COLO668 (cell line): ENCODE results near the gene MLF2.
A peak's percentile ranks its signal among the peaks of the same experiment; 100 is the strongest.
"Not testable (repeated sequence)": the region's sequence is repeated elsewhere in the genome, so short reads cannot be mapped to it uniquely, and the experiment has no call there.

Experiments used
- DNase-seq: peaks from one replicate; lab custom pipeline; 2025; ENCODE audit not compliant: unreplicated experiment; lab: John Stamatoyannopoulos, UW

Gene MLF2

DNA sequence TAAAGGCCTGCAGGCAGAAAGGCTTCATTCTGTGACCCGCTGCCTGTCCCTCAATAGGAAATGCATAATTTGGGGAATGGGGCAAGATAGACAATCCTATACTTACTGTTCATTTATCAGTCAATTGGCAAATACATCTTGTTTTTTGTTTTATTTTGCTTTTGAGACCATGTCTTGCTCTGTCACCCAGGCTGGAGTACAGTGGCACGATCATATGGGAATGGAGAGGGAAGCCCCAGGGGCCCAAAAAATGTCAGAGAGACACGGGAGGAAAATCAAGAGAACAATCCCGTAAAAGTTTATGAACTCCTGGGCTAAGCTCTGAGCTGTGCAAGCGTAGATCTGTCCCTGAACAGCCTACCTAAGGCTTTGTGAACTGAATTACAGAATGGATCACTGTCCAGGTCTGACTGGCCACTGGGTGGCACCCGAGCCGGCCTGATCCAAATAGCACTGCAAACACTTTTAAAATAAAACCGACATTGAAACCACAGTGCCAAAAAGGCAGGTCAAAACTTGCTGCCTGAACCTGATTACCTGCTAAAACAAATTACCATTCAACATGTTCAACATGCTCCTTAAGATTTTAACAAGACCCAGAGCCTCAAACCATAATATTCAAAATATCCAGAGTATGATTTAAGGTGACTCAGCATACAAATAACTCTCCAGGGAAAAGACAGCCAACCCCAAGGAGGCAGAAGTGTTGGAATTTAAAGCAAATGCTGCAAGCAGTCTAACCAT lies 17.3 kb downstream of the MLF2 start:
- DNase-seq = peak; percentile 34

- no peak for DNase-seq
Measured at GRCh38 chr12:6734506-6735387, 18.2 kb downstream of the MLF2 start.

DNA sequence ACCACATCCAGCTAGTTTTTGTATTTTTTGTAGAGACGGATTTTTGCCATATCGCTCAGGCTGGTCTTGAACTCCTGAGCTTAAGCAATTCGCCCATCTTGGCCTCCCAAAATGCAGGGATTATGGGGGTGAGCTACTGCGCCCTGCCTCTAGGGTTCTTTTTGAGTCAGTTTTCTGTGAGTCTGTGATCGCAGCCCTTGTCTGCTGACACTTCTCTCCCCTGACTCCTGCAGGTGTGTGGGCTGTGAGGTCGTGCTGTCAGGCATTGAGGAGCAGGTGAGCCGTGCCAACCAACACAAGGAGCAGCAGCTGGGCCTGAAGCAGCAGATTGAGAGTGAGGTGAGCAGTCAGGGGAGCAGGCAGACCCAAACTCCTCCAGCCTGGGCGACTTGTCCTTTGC lies 22.8 kb downstream of the MLF2 start:
- DNase-seq = no peak

- DNase-seq = no peak
Measured at GRCh38 chr12:6729186-6729585, 23.8 kb downstream of the MLF2 start.

DNA sequence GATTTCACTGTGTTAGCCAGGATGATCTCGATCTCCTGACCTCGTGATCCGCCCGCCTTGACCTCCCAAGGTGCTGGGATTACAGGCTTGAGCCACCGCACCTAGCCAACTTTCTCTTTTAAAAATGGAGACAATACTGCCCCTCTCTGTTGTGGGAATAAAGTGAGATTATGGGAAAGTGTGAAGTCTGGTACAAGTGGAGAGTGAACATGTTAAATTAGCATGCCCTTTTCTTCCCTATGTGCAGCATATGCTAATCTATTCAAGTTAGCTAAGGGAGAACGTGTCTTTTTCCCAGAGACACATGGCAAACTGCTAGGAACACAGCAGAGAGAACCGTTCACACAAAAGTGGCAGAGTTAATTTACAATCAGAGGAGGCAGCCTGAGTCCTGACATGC lies 27.6 kb downstream of the MLF2 start:
- DNase-seq = no peak

DNA sequence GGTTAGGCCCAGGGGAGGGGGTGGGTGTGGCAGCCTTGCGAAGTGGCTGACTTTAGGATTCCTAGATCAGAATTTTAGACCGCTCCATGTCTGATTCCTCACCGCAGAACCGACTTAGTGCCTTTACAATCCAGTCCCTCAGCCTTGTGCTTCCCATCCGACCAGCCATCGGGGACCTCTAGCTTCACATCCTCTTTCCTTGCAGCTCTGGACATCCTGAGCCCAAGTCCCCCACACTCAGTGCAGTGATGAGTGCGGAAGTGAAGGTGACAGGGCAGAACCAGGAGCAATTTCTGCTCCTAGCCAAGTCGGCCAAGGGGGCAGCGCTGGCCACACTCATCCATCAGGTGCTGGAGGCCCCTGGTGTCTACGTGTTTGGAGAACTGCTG lies 28.5 kb downstream of the MLF2 start:
- DNase-seq = peak; percentile 18

DNA sequence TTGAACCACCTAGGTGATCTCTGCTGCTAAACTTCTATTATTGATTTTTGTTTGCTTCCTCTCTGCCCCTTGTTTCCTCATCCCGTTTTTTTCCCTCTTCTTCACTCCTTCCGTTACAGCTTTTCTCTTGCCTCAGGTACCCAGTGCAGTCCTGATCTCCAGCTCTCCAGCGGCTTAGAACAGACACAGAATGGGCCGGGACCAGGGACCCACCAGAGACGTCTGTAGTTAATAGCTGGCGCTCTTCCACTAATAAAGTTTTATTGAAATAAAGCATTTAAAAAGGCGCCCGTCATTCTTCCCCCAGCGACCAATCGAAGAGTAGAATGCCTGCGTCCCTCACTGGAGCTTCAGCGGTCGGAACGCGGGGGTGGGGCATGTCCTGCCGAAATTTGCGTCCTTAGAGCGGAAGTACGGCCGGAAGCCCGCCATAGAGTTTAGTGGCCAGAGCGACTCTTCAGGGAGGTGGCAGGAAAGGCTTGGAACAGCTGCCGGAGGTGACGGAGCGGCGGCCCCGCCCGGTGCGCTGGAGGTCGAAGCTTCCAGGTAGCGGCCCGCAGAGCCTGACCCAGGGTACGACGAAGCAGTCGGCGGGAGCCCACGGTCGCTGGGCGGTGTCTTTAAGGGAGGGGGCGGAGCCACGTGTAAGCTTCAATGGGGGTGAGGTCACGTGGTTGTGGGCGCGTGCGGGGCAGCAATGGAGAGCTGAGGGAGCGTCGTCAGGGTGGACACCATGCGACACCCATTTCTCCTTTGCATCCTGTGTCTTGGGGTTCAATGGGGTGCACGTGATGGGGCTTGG lies 29.1 kb downstream of the MLF2 start, which contains the start of gene COPS7A:
COPS7A (plus strand) TSS at position 440 of the 802 bp plus-strand sequence. CDS start 611 bp downstream, outside the sequence.
- peak; percentile 95 for DNase-seq

DNA sequence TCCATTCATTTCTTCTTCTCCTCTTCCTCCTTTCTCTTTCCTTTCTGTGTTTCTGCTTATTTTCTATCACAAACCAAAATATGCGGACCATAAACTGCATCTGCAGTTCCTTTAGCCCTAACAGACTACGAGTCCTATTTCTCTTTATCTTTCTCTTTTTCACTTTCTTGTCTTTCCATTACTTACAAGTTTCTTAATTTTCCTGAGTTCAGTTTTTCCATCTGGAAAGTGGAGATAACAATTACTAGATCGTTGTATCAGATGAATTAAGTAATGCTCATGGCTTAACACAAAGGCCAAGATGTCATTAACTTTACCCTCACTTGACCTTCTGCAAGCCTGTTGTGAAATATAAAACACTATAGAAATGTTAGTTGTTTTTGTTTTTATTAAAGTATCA lies 30.1 kb downstream of the MLF2 start:
- DNase-seq = no peak

DNA sequence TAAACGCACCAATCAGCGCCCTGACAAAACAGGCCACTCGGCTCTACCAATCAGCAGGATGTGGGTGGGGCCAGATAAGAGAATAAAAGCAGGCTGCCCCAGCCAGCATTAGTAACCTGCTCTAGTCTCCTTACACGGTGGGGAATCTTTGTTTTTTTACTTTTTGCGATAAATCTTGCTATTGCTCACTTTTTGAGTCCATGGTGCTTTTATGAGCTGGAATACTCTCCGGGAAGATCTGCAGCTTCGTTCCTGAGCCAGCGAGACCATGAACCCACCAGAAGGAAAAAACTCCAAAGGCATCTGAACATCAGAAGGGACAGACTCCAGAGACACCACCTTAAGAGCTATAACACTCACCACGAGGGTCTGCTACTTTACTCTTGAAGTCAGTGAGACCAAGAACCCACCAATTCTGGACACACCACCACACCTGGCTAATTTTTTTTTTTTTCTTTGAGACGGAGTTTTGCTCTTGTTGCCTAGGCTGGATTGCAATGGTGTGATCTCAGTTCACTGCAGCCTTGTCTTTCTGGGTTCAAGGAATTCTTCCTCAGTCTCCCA lies 36.0 kb downstream of the MLF2 start:
- DNase-seq = no peak

- DNase-seq = not testable (repeated sequence)
Measured at GRCh38 chr12:6716031-6716873, 36.7 kb downstream of the MLF2 start.

DNA sequence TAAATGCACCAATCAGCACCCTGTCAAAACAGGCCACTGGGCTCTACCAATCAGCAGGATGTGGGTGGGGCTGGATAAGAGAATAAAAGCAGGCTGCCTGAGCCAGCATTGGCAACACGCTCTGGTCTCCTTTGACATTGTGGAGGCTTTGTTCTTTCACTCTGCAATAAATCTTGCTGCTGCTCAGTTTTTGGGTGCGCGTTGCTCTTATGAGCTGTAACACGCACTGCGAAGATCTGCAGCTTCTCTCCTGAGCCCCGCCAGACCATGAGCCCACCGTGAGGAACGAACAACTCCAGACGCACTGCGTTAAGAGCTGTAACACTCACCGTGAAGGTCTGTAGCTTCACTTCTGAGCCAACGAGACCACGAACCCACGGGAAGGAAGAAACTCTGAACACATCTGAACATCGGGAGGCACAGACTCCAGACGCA lies 44.0 kb downstream of the MLF2 start:
- DNase-seq = no peak

DNA sequence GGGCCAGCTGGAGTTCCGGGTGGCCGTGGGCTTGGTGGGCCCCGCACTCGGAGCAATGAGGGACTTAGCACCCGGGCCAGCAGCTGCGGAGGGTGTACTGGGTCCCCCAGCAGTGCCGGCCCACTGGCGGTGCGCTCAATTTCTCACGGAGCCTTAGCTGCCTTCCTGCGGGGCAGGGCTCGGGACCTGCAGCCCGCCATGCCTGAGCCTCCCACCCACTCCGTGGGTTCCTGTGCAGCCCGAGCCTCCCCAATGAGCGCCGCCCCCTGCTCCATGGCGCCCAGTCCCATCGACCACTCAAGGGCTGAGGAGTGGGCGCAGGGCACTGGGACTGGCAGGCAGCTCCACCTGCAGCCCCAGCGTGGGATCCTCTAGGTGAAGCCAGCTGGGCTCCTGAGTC lies 44.6 kb downstream of the MLF2 start:
- not testable (repeated sequence) for DNase-seq

- DNase-seq = no peak
Measured at GRCh38 chr12:6703631-6704030, 49.3 kb downstream of the MLF2 start.

GRCh38 chr12:6701078-6701768 lies 51.7 kb downstream of the MLF2 start:
- no peak for DNase-seq

- peak; percentile 25 for DNase-seq
Measured at GRCh38 chr12:6700646-6701051, 52.3 kb downstream of the MLF2 start, which contains the start of gene PIANP. Gene PIANP (minus strand): TSS chr12:6700815. CDS start chr12:6698061, 2,754 bp downstream.

GRCh38 chr12:6699989-6700645 lies 52.8 kb downstream of the MLF2 start:
- DNase-seq = peak; percentile 2

GRCh38 chr12:6699259-6699988 lies 53.5 kb downstream of the MLF2 start:
- no peak for DNase-seq
